ENCODE measurements around the gene HIGD2A.

Gene HIGD2A

GRCh38 chr5:176387384-176387925 is 1.1 kb upstream of the HIGD2A start:
- H3K36me3 ChIP-seq (ENCODE audit: low read length) = peaks cover 12% of the 10 kb centered on the region
- no peaks in the 10 kb centered on the region for H3K9me2 ChIP-seq (replicated peaks; ENCODE audit: insufficient read depth, low read length)
- H3K9ac ChIP-seq (ENCODE audit: low read length) = peak overlapping the region; percentile 85
- H3K27me3 ChIP-seq (ENCODE audit: low read length) = no peaks in the 10 kb centered on the region
- TF ChIP-seq EZH2phosphoT487 (conservative IDR thresholded peaks at IDR 0.05; ENCODE audit: low read length) (no peak), CTCF (IDR thresholded peaks at IDR 0.05; ENCODE audit: insufficient read depth, low read length, poor library complexity, severe bottlenecking) (no peak)
- no peaks in the 10 kb centered on the region for H3K9me3 ChIP-seq (ENCODE audit: insufficient read depth, low read length)
- H3K27ac ChIP-seq (ENCODE audit: low read depth, low read length) = no peak overlapping the region
- H4K20me1 ChIP-seq (ENCODE audit: low read depth, low read length) = peaks cover 8% of the 10 kb centered on the region; the same call in 1 of the 2 replicates
- peak overlapping the region; percentile 78 for H3K4me2 ChIP-seq (ENCODE audit: low read depth, low read length, poor library complexity, severe bottlenecking)
- peak overlapping the region; percentile 92 for H3K4me3 ChIP-seq (ENCODE audit: insufficient read depth, low read length, poor library complexity, severe bottlenecking)
- 0 out of 2 replicates have a peak, but pooled peaks cover 3% of the 10 kb centered on the region for H3F3A ChIP-seq (ENCODE audit: insufficient read depth)
- no peak overlapping the region for H2AFZ ChIP-seq (ENCODE audit: low read depth, low read length, severe bottlenecking)
- peaks cover 52% of the 10 kb centered on the region for H3K79me2 ChIP-seq (ENCODE audit: insufficient read depth, low read length)

- no peak overlapping the region; the same call in 1 of the 2 replicates for H3K27ac ChIP-seq (ENCODE audit: low read depth, low read length)
- peak overlapping the region; percentile 78 for H3K4me2 ChIP-seq (ENCODE audit: low read depth, low read length, poor library complexity, severe bottlenecking)
Measured at GRCh38 chr5:176388003-176388443, 528 bp upstream of the HIGD2A start.

GRCh38 chr5:176389135-176390123 is 878 bp downstream of the HIGD2A start:
- Histone ChIP-seq H4K20me1 (ENCODE audit: low read depth, low read length) (peaks cover 8% of the 10 kb centered on the region; the same call in 1 of the 2 replicates), H3K27ac (ENCODE audit: low read depth, low read length) (peak overlapping the region; percentile 68), H3K27me3 (ENCODE audit: low read length) (no peaks in the 10 kb centered on the region), H3K79me2 (ENCODE audit: insufficient read depth, low read length) (peaks cover 52% of the 10 kb centered on the region), H3F3A (ENCODE audit: insufficient read depth) (0 out of 2 replicates have a peak, but pooled peaks cover 3% of the 10 kb centered on the region), H3K4me3 (ENCODE audit: insufficient read depth, low read length, poor library complexity, severe bottlenecking) (peak overlapping the region; percentile 92), H3K36me3 (ENCODE audit: low read length) (peaks cover 12% of the 10 kb centered on the region), H2AFZ (ENCODE audit: low read depth, low read length, severe bottlenecking) (no peak overlapping the region), H3K9me2 (replicated peaks; ENCODE audit: insufficient read depth, low read length) (no peaks in the 10 kb centered on the region), H3K9ac (ENCODE audit: low read length) (peak overlapping the region; percentile 85), H3K4me2 (ENCODE audit: low read depth, low read length, poor library complexity, severe bottlenecking) (peak overlapping the region; percentile 95), H3K9me3 (ENCODE audit: insufficient read depth, low read length) (no peaks in the 10 kb centered on the region)
- TF ChIP-seq CTCF (IDR thresholded peaks at IDR 0.05; ENCODE audit: insufficient read depth, low read length, poor library complexity, severe bottlenecking) = no peak
- TF ChIP-seq EZH2phosphoT487 (conservative IDR thresholded peaks at IDR 0.05; ENCODE audit: low read length) = no peak

More at GRCh38 chr5:176388003-176388443, 528 bp upstream of the HIGD2A start:
- 0 out of 2 replicates have a peak, but pooled peaks cover 3% of the 10 kb centered on the region for H3F3A ChIP-seq (ENCODE audit: insufficient read depth)
- H3K4me3 ChIP-seq (ENCODE audit: insufficient read depth, low read length, poor library complexity, severe bottlenecking) = peak overlapping the region; percentile 92
- H3K79me2 ChIP-seq (ENCODE audit: insufficient read depth, low read length) = peaks cover 52% of the 10 kb centered on the region
- peaks cover 12% of the 10 kb centered on the region for H3K36me3 ChIP-seq (ENCODE audit: low read length)
- H3K27me3 ChIP-seq (ENCODE audit: low read length) = no peaks in the 10 kb centered on the region
- no peaks in the 10 kb centered on the region for H3K9me3 ChIP-seq (ENCODE audit: insufficient read depth, low read length)
- H3K9me2 ChIP-seq (replicated peaks; ENCODE audit: insufficient read depth, low read length) = no peaks in the 10 kb centered on the region
- TF ChIP-seq CTCF (IDR thresholded peaks at IDR 0.05; ENCODE audit: insufficient read depth, low read length, poor library complexity, severe bottlenecking) = no peak
- no peak for TF ChIP-seq EZH2phosphoT487 (conservative IDR thresholded peaks at IDR 0.05; ENCODE audit: low read length)
- H4K20me1 ChIP-seq (ENCODE audit: low read depth, low read length) = peaks cover 8% of the 10 kb centered on the region; the same call in 1 of the 2 replicates
- peak overlapping the region; percentile 85 for H3K9ac ChIP-seq (ENCODE audit: low read length)
- H2AFZ ChIP-seq (ENCODE audit: low read depth, low read length, severe bottlenecking) = peak overlapping the region; percentile 14

All from SU-DHL-6 (cell line).